GM12892 (cell line): ENCODE measurements around the gene ACKR2.

Experiments
- DNase-seq: peaks from one replicate; pipeline ENCODE4 v3.0.0; 2011; ENCODE audit not compliant: insufficient read length
- FAIRE-seq: peaks from 2 replicates; lab custom pipeline; 2011; peaks lifted over from hg19 to GRCh38; lab: Jason Lieb, UNC
- POLR2A ChIP-seq: IDR thresholded peaks from 2 replicates; pipeline ENCODE4 v1.6.1; 2011; ENCODE audit warnings: low read depth, low read length, control low read depth
- POLR2AphosphoS5 ChIP-seq: IDR thresholded peaks from 2 replicates; pipeline ENCODE4 v1.6.1; 2011; ENCODE audit warnings: low read depth, low read length, control low read depth
- TAF1 ChIP-seq: IDR thresholded peaks from 2 replicates; pipeline ENCODE4 v1.6.1; 2011; ENCODE audit warnings: low read depth, mild to moderate bottlenecking, control low read depth, low read length, borderline replicate concordance

ACKR2 gene

DNA sequence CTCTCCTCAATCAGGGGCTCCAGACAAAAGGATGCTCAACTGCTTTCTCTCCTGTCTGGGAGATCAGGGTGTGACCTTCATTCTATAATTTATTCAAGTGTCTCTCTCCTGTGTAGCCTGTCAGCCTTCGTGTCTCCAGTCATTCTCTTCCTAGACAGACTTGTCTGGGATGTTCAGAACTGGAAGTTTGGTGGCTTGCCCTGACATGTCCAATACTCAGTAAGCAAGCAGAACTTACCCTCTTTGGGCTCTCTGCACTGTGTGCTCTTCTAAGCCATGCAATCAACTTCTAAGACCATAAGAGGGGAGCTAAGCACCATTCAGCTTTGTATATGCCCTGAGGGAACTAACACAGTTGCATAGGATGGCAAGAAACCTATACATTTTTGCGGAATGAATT lies 14.1 kb downstream of the ACKR2 start:
- DNase-seq: no peak
- TF ChIP-seq POLR2AphosphoS5 (no peak), TAF1 (no peak), POLR2A (no peak)
- FAIRE-seq: no peak

DNA sequence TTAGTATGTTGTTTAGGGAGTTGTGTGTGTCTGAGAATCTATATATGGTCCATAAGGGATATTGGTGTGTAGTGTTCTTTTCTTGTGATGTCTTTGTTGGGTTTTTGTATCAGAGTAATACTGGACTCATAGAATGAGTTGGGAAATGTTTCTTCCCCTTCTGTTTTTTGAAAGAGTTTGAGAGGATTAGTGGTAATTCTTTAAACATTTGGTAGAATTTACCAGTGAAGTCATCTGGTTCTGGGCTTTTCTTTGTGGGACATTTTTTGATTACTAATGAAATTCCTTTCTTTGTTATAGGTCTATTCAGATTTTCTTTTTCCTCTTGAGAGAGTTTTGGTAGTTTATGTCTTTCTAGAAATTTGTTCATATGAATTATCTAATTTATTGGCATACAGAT lies 16.9 kb downstream of the ACKR2 start:
- DNase-seq: no peak
- FAIRE-seq: no peak
- no peak for TF ChIP-seq TAF1
- TF ChIP-seq POLR2AphosphoS5: no peak
- TF ChIP-seq POLR2A: no peak

DNA sequence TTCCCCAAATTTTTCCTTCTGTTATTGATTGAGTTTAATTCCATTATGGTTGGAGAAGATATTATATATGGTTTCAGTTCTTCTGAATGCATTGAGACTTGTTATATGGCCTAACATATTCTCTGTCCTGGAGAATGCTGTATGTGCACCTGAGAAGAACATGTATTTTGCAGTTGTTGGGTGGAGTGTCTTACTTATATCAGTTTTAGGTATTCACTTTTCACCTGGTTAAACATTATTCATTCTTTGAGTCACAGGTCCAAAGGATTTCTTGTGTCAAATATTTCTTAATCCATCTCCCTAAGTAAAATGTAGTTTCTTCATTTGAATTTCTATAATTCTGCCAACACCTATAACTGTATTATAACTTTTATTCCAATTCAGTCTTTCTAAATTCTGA lies 17.8 kb downstream of the ACKR2 start:
- DNase-seq (no peak), FAIRE-seq (no peak)
- TF ChIP-seq TAF1 (no peak), POLR2A (no peak), POLR2AphosphoS5 (no peak)

DNA sequence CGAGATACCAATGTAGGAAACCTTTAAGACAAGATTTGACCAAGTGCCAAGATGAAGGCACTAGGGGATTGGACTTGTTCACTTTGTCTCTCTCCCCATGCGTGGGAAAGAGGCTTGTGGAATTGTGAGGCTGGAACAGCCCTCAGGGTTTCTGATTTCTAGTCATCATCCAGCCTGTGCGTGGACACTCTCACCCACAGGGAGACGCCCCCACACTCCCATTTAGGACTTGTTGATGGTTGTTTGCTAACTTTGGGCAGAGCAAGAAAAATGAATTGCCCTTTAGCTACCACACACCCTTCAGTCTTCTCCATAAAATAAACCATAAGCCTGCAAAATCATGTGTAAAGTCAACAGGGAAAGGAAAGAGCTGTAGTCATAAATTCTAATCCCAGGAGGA lies 18.4 kb downstream of the ACKR2 start:
- DNase-seq (no peak), FAIRE-seq (no peak)
- TF ChIP-seq POLR2A (no peak), POLR2AphosphoS5 (no peak), TAF1 (no peak)

DNA sequence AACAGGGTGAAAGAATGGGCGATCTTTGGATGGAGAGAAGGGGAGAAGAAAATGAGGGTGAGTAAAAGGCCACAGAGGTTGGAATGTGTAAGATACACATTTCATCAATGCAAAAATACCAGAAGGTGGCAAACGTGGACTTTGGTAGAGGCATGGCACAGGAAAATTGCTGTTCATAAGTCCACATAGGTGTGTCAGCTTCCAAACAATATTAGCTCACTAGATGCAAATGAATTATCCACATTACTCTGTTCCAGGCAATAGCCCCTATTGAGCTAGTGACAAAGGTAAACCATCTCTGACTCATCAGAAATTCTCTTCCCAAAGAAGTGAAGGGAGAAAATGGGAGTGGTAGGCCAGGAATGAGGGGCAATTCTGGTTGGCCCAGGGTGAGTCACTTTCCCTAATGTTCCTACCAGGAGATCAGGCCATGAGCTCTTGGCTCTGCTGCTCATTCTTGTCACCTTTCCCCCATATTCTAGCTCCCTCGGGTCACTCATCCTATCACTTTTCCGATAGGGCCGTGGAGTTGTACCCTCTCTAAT lies 19.9 kb downstream of the ACKR2 start:
- FAIRE-seq: no peak
- no peak for TF ChIP-seq POLR2A

DNA sequence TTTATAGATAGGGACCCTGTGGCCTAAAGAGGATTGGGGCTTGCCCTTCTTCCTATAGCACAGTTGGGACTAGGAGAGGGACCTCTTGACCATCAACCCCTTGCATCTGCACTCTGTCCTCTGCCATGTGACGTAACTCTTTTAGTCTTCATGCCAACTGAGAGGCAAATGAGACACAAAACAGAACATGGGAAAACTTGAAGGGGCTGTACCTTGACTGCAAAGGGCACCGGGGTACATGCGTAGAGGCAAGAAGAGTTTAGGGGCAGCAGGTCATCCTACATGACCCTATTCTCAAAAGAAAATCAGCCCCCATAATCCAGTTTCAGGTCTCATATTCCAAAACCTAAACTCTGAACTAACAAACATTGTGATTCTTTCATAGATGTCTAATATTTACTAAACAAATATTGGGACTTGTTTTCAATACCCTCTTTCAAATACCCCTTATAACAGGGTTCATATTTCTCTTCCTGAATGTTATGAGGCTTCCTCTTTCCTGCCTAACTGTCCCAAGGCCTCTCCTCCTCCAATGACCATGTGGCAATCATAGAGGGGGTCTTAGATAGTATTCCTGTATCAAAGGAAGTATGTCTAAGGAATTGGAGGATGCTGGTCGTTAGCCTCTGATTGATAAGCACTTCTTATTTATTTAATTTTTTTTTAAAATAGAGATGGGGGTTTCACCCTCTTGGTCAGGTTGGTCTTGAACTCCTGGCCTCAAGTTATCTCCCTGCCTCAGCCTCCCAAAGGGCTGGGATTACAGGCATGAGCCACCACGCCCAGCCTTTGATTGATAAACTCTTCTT lies 20.6 kb downstream of the ACKR2 start:
- FAIRE-seq: no peak
- DNase-seq: no peak
- TF ChIP-seq TAF1: no peak
- no peak for TF ChIP-seq POLR2A
- no peak for TF ChIP-seq POLR2AphosphoS5

More for the DNA sequence above, 19.9 kb downstream of the ACKR2 start:
- DNase-seq: no peak

DNA sequence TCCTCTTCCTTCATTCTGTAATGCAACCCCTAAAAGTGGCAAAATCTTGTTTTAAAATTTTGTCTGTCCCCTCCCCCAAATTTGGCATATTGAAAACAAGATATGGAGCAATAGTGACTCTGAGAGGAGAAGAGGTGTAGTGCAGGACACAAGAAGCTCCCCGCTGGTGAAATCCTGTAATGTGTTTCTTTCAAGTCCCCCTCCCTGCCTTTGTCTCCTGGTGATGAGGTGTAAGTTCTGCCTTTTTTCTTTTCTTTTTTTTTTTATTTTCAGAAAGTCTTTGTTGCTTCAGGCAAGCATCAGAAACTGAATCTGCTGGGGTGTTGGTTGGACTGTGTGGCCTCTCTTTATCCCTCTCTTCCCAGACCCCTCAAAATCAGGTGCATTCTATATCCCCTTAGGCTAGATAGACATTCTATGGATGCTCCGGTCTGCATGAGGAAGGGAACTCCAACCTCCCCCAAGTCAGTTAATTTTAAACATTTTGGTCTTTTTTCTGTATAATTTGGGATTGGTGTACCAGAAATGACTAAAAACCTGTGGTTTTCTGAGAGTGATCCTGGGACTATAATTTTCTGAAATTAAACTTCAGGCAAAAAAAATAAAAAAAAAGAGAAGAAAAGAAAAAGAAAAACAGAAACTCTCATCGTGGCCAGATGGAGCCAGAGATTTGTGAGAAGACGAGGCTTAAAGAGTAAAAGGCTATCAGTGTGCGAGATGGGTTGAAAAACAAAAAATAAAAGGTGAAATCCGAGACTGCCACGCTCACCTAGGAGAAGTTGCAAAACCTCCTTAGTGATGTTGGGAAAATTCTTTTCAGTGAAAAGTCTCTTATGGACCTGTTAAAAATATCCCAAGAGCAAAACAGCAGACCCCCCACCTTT lies 21.4 kb downstream of the ACKR2 start:
- FAIRE-seq (no peak), DNase-seq (no peak)
- TF ChIP-seq POLR2AphosphoS5 (no peak), POLR2A (no peak), TAF1 (no peak)

DNA sequence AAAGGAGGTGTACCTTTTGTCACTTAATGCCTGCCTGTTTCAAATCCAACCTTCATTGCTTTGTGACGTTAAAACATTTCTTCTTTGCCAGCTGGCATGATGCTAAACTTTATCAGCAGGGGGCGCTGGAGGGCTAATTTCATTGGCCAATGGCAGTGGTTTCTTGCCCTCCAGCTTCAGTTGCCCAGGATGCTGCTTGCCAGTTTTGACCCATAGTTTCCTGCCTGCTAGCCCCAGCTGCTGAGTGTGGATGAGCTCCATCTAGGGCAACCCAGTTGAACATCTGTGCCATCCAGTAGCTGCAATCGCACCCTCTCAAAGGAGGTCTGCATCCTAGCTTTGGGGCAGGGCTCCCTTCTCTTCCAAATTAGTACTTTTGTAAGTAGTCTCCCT lies 22.1 kb downstream of the ACKR2 start:
- DNase-seq (no peak), FAIRE-seq (no peak)
- no peak for TF ChIP-seq POLR2A
- TF ChIP-seq TAF1: no peak
- no peak for TF ChIP-seq POLR2AphosphoS5

DNA sequence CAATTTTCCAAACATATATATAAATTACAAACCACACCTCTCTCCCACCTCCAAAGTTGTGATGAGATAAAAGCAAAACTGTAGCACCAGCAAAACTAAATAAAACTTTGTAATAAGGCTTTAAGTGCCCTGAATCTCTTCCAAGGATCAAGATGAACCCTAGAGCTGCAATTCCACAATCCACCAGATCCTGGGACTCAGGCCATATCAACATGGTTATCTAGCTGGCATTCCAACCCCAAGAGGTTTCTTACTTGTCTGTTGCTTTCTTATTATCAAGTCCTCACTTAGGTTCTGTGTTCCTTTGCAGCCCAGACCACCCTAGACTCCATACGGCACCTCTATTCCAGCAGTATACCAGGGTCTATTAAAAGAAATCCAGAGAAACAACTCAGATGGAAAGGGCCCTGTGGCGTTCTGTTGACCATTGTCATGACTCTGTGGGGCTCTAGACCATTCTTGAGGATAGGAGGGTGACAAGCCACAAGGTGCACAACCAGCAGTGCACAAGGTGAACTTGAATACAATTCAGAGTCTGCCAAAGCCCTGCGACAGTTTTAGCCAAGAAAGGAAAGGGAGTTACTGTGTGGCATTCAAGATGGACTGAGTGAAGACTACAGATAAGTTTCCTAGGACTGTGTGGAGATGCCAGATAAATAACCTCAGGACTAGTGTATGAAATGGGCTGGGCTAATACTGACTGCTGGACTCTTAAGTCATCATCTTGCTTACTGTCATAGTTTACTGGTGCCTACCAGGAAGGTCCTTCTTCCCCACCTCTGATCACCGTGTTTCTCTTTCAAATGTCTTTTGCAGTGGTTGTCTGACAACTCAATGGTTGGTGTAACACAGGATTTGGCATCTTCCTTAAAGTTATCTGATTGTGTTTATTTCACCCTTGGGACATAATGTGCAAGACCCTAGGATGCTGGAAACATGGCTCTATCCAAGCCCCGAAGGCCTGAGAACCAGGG lies 27.2 kb downstream of the ACKR2 start:
- DNase-seq: no peak
- TF ChIP-seq POLR2AphosphoS5 (no peak), TAF1 (no peak), POLR2A (no peak)
- no peak for FAIRE-seq

DNA sequence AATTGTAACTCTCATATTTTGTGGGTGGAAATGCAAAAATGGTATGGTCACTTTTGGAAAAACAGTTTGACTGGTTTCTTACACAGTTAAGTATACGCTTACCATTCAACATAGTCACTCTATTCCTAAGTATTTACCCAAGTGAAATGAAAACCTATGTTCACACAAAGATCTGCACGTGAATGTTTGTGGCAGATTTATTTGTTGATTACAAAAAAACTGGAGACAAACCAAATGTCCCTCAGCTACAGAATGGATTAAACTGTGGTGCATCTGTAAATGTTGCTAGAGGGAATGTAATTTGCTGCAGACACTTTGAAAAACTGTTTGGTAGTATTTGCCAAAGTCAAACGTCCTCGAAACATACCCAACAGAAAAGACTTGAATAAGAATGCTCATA lies 29.3 kb downstream of the ACKR2 start:
- TF ChIP-seq TAF1: no peak
- TF ChIP-seq POLR2AphosphoS5: no peak
- TF ChIP-seq POLR2A: no peak
- FAIRE-seq (no peak), DNase-seq (no peak)

DNA sequence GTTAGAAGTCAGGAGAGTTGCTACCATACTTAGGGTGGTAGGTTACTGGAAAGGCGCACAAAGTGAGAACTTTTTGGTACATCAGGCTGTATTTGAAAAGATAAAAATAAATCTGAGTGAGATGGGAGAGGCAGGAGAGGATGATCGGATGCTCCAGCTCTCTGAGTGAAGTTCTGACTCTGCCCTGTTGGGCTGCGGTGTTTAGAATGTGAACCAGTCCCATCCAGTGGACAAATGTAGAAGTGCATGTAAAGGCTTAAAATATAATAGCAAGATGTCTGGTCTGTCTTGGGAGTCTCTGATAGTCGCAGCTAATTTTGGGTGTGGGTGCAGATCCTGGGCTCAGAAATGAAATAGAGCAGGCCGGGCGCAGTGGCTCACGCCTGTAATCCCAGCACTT lies 30.4 kb downstream of the ACKR2 start:
- FAIRE-seq: peak; percentile 82
- DNase-seq: no peak
- TF ChIP-seq TAF1 (no peak), POLR2AphosphoS5 (no peak), POLR2A (no peak)
